ENCODE data around the gene TMEM132C.

DNA sequence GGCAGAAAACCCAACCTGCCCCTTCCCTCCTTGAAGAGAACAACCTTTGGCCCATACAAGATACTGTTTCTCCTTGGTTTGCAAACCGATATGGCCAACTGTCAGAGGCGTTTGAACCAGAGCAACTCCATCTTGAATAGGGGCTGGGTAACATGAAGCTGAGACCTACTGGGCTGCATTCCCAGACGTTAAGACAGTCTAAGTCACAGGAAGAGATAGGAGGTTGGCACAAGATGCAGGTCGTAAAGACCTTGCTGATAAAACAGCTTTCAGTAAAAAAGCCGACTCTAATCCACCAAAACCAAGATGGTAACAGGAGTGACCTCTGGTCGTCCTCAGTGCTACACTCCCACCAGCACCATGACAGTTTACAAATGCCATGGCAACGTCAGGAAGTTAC lies 42.7 kb upstream of the TMEM132C start:
- TF ChIP-seq, protein P1, sequence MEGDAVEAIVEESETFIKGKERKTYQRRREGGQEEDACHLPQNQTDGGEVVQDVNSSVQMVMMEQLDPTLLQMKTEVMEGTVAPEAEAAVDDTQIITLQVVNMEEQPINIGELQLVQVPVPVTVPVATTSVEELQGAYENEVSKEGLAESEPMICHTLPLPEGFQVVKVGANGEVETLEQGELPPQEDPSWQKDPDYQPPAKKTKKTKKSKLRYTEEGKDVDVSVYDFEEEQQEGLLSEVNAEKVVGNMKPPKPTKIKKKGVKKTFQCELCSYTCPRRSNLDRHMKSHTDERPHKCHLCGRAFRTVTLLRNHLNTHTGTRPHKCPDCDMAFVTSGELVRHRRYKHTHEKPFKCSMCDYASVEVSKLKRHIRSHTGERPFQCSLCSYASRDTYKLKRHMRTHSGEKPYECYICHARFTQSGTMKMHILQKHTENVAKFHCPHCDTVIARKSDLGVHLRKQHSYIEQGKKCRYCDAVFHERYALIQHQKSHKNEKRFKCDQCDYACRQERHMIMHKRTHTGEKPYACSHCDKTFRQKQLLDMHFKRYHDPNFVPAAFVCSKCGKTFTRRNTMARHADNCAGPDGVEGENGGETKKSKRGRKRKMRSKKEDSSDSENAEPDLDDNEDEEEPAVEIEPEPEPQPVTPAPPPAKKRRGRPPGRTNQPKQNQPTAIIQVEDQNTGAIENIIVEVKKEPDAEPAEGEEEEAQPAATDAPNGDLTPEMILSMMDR (IDR thresholded peaks at IDR 0.05), result no peak
- no peak for TF ChIP-seq POLR2A (IDR thresholded peaks at IDR 0.05)
- TF ChIP-seq POLR2AphosphoS5 (IDR thresholded peaks at IDR 0.05), result no peak
- no peak for TF ChIP-seq EP300 (IDR thresholded peaks at IDR 0.05)
